ENCODE results near the gene KIAA0513.

The KIAA0513 gene

GRCh38 chr16:85090873-85091521 lies 63.4 kb downstream of the KIAA0513 start:
- FAIRE-seq = no peak

- FAIRE-seq = no peak
These were observed 63.9 kb downstream of the KIAA0513 start for GRCh38 chr16:85091522-85091910.

- no peak for FAIRE-seq
These were observed 64.7 kb downstream of the KIAA0513 start for GRCh38 chr16:85092309-85092708.

DNA sequence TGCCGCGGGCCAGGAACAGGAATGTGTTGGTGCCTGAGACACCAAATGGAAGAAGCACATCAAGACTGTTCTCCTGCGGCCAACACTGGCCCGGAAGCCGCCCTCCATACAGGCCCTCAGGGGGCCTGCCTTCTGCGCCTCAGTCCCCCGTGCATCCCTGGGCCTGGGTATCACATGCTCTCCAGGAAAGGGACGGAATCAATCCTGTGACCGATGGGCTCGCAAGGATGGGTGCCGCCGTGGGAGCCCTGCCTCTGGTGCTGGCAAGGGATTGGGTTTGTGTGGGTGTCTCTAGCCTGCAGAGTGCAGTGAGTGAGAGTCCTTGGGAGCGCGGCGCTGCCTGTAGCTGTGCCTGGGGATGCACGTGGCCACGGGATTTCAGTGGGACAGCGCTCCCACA lies 65.3 kb downstream of the KIAA0513 start:
- FAIRE-seq = no peak

- no peak for FAIRE-seq
These were observed 66.1 kb downstream of the KIAA0513 start for GRCh38 chr16:85093705-85094104.

DNA sequence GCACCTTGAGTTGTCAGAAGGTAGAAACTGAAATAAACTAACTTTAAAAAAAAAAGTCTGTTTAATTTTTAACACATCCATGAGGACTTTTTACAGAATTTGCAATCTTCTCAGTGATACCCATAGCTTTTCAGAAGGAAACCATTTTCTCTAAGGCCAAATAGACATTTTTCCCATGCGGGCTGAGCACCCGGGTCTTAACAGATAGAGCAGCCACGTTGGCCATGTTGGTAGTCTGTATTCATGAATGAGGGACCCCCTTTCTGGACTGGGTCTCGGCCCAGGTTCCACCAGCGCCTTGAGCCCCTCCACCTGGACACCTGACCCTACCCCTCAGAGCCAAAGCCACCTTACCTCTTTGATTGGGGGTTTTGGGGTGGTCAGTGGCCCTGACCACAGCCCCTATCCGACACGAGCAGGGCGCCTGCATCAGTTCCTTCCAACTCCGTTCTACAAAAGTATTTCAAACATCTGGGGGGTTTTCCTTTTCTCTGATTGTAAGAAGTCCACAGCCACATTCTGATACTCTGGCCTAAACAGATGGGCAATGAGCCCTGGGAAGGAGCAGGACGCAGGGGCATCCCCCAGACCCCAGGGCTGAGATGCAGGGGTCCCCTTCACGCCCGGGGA lies 66.7 kb downstream of the KIAA0513 start:
- no peak for FAIRE-seq

DNA sequence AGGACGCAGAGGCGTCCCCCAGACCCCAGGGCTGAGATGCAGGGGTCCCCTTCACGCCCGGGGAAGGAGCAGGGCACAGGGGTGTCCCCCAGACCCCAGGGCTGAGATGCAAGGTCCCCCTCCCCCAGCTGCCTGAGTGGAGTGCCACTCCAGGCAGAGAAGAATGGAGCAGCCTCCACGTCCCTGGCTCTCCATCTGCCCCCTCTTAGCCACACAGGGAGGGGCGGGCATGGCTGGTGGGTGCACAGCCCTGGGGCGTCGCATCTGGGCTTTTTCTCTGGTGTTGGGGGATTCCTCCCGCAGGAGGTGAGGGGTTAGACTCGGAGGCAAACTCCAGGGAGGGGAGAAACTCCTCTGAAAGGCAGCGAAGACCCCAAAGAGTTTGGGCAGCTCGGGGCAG lies 67.2 kb downstream of the KIAA0513 start:
- no peak for FAIRE-seq

GRCh38 chr16:85096921-85097320 lies 69.3 kb downstream of the KIAA0513 start:
- FAIRE-seq = no peak

DNA sequence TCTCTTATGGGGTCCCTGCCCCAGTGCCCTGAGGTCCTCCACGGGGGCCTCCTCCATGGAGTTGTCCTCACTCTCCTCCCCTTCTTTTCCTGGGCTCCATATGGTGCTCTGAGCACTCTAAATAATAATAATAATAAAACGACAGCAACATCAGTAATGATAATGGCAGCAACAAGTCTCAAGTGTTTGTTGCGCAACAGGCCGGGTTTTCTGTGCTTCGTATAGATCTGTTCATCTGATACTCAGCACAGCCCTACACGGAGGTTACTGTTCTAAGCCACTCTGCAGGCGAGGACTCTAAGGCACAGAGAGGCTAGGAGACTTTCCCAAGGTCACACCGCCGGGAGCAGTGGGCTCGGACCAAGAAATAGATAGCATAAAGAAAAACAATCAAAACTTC lies 71.0 kb downstream of the KIAA0513 start:
- FAIRE-seq = no peak

DNA sequence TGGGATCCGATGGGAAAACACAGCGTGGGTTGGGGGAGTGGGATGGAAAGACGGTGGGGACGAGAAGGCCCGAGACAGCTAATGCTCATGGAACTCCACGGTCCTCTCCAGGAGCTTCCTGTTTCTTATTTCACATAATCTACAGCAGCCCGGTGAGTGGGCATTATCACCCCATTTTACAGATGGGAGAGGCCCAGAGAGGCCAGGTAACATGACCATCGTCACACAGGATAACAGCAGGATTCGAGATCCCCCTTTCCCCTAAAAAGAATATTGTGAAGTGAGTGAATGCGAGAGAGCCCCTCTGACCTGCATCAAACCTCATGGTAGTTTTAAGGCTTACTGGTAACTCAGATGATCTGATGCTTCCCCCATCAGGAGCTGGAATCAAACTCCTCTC lies 72.7 kb downstream of the KIAA0513 start:
- no peak for FAIRE-seq

DNA sequence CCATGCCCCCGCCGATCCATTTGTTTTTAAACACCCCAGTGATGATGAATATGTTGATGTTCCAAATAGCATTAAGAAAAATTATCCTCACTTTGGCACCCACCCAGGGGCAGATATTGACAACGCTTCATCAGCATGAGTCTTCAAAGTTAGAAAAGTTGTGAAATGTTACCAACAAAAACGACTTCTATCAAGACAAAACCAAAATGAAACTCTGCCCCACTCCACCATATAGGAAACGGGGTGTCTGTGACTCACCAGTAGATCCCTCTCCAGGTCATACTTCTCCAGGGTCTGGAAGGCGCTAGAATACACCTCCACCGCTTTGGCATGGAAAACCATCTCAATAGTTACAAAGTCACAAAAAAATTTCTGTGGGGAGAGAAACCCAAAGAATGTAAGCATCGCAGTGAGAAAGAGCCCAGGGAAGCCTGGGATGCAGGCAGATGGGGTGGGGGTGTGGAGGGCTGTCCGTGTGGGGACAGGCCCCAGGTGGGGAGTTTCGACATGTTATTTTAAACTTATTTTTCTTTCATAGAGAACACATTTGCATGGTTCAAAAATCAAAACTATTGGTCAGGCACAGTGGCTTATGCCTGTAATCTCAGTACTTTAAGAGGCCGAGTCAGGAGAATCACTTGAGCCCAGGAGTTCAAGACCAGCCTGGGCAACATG lies 74.5 kb downstream of the KIAA0513 start:
- no peak for FAIRE-seq

- FAIRE-seq = no peak
These were observed 75.8 kb downstream of the KIAA0513 start for GRCh38 chr16:85103114-85104079.

DNA sequence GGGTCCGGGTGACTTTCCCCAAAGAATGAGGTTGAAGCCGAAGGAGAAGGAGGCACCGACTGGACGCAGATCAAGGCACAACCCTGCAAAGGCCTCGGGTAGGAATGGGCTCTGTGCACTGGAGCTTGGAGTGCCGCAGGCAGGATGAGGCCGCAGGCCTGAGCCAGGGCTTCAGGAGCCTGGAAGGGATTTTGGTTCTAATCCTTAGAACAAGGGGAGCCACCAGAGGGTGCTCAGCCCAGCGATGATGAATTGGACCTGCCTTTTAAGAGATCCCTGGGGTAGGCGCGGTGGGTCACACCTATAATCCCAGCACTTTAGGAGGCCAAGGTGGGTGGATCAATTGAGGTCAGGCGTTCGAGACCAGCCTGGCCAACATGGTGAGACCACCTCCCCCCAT lies 76.6 kb downstream of the KIAA0513 start:
- FAIRE-seq = no peak

GRCh38 chr16:85104821-85105391 lies 77.3 kb downstream of the KIAA0513 start:
- FAIRE-seq = no peak

- no peak for FAIRE-seq
These were observed 77.9 kb downstream of the KIAA0513 start for GRCh38 chr16:85105475-85105874.

DNA sequence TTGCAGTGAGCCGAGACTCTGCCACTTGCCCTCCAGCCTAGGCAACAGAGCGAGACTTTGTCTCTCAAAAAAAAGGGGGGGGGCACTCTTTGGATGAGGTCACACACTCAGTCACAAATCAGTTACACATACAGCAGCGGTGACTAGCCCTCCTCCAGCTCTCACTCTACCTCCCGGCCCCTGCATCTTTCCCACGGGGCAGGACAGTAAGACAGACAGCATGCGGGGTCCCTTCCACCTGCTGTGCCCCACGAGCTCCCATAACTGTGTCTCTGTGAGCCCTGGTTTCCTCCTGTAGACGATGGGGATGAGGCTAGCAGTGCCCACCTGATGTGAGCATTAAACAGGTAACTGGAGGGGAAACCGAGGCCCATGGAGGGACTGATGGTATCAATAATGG lies 79.5 kb downstream of the KIAA0513 start:
- no peak for FAIRE-seq

- FAIRE-seq = no peak
These were observed 79.9 kb downstream of the KIAA0513 start for GRCh38 chr16:85107532-85107931.

DNA sequence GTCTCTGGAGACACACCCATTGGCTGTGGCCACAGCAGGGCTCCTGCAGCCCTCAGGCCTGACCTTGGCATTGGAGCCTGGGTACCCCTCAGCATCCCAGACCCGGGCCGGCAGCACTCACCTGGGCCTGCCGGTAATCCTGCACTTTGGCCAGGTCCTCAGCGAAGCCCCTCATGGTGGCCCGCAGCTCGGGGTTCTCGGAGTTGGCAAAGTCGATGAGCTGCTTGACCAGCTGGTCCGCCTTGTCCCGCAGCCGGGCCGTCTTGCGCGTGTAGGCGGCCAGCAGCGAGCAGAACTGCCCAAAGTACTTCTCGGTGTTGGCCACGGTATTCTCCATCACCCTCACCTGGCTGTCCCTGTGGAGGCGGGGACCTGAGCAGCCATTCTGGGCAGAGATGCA lies 82.5 kb downstream of the KIAA0513 start:
- FAIRE-seq = no peak

DNA sequence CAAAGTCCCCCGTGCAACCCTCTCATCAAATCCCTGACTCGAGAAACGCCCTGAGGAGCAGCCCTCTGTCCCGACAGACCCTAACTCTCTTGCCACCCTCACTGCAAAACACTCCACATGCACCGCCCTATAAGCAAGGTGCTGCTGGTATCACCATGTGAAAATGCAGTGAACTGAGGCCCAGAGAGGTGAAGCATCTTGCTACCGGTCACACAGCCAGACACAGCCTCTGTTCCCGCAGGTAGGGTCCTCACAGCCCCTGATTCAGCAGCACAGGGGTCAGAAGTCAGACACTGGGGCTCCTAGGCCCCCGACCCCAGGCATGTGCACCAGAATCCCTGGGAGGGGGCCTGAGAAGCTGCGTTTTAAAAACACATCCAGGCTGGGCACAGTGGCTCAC lies 83.6 kb downstream of the KIAA0513 start:
- no peak for FAIRE-seq

- no peak for FAIRE-seq
These were observed 84.8 kb downstream of the KIAA0513 start, which contains the start of gene CIBAR2 for GRCh38 chr16:85112364-85112763. Gene CIBAR2 (minus strand): TSS chr16:85112472. CDS start chr16:85112352, 120 bp downstream.

GRCh38 chr16:85113168-85113733 lies 85.7 kb downstream of the KIAA0513 start:
- FAIRE-seq = no peak

DNA sequence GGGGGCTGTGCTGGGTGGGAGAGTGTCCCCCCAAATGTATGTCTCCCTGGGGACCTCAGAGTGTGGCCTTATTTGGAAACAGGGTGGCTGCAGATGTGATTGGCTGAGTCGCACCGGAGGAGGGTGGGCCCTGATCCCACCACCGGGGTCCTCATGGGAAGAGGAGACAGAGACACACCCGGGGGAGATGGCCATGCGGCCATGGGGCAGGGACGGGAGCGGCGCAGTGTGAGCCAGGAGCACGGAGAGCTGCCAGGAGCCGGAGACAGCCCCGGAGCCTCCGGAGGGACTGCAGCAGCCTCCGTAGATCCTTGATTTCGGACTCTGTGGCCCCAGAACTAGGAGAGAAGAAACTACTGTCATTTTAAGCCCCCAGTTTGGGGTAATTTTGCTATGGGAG lies 86.3 kb downstream of the KIAA0513 start:
- no peak for FAIRE-seq
